ENCODE results near the gene SLCO2B1. TPM values are rescaled to one million over a fixed set of nuclear protein-coding genes. Genes with fewer than 3 reads are reported as not detected.

Gene SLCO2B1
- total RNA-seq, 1 experiment from 2014 or later, result not detected

DNA sequence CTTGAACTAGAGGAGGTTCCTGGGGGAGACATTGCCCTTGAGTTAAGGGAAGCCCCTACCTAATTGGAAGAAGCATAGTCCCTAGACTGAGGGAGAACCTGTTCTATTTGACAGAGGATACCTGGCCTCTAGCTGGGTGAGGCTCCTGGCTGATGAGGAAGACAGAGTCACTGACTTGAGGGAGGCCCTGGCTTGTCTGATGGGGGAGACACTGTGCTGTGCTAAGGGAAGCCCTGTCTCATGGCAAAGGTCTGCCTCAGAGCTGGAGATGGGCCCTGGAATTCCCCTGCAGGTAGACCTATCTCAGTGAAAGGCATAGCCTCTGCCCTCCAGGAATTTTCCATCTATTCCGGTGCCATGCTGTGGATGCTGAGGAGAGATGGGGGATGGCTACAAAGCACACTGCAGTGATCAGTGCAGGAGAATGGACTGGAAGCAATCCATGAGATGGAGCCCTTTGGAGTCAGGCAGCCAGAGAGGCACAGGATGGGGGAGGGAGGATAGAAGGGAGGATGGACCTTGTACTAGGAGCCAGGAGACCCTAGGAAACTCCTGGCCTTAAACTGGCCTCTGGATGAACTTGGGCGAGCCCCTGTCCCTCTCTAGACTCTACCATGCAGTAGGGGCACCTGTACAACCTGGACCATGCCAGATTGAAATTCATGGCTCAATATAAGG lies 39.9 kb downstream of the SLCO2B1 start:
- Histone ChIP-seq H3K9me3 (ENCODE audit: control insufficient read depth, low read depth, low read length) (no peaks in the 10 kb centered on the region), H3K79me2 (ENCODE audit: insufficient read depth, low read length) (no peaks in the 10 kb centered on the region), H3K23me2 (ENCODE audit: insufficient read length, low read depth, low read length, poor library complexity, severe bottlenecking) (no peaks in the 10 kb centered on the region), H3K4me2 (ENCODE audit: insufficient read depth, insufficient read length, low read length) (no peak overlapping the region), H2BK20ac (ENCODE audit: low read depth, low read length, poor library complexity, severe bottlenecking) (no peak overlapping the region), H4K91ac (ENCODE audit: insufficient read length, low read depth, low read length) (no peak overlapping the region), H3K27me3 (ENCODE audit: insufficient read depth, low read length) (no peaks in the 10 kb centered on the region), H4K20me1 (ENCODE audit: control insufficient read depth, insufficient read depth, insufficient read length) (no peaks in the 10 kb centered on the region), H2AFZ (ENCODE audit: low read length) (no peak overlapping the region), H4K5ac (ENCODE audit: insufficient read length, low read depth, low read length) (no peak overlapping the region), H3T11ph (ENCODE audit: low read length) (no peak overlapping the region), H3K56ac (ENCODE audit: insufficient read length, low read depth, low read length) (no peak overlapping the region), H3K9ac (ENCODE audit: extremely low read depth, insufficient read length, low read length) (no peak overlapping the region), H4K8ac (replicated peaks; ENCODE audit: insufficient read length, low read depth, low read length) (no peak overlapping the region), H3K4ac (ENCODE audit: low read depth, low read length) (no peak overlapping the region), H3K79me1 (ENCODE audit: insufficient read depth, low read depth, low read length, poor library complexity, severe bottlenecking) (no peaks in the 10 kb centered on the region), H3K27ac (ENCODE audit: insufficient read length, low read depth, low read length) (no peak overlapping the region), H2BK15ac (ENCODE audit: low read depth, low read length) (no peak overlapping the region), H3K23ac (ENCODE audit: insufficient read length, low read depth, low read length) (no peak overlapping the region), H3K18ac (ENCODE audit: insufficient read length, low read depth, low read length) (no peak overlapping the region), H2BK12ac (ENCODE audit: insufficient read length, low read depth, low read length) (no peak overlapping the region), H2BK120ac (ENCODE audit: low read depth, low read length, poor library complexity, severe bottlenecking) (no peak overlapping the region), H3K4me1 (ENCODE audit: insufficient read depth, low read length) (no peaks in the 10 kb centered on the region; the same call in 1 of the 2 replicates), H3K14ac (ENCODE audit: insufficient read depth, low read length) (no peak overlapping the region), H2AK5ac (ENCODE audit: insufficient read length, low read length) (no peak overlapping the region), H2BK5ac (ENCODE audit: insufficient read length, low read length) (no peak overlapping the region)
- peak overlapping the region in 1 of 3 experiments; percentile 53; a peak in 3 of 7 replicates for H3K27ac Mint-ChIP-seq
- H3K4me1 Mint-ChIP-seq, result peaks cover 10 to 22% of the 10 kb centered on the region in 2 experiments
- H3K36me3 Mint-ChIP-seq (ENCODE audit: insufficient read depth in 1 of 3, low read depth in 3 of 3), result no peaks in the 10 kb centered on the region
- WGBS (ENCODE audit: extremely low coverage, insufficient read length, low lambda C conversion rate), result no CpG with 5 or more reads among the region's 2 CpGs
- DNase-seq, result no peak
- H3K9me3 Mint-ChIP-seq, result no peaks in the 10 kb centered on the region
- TF ChIP-seq, protein P1, sequence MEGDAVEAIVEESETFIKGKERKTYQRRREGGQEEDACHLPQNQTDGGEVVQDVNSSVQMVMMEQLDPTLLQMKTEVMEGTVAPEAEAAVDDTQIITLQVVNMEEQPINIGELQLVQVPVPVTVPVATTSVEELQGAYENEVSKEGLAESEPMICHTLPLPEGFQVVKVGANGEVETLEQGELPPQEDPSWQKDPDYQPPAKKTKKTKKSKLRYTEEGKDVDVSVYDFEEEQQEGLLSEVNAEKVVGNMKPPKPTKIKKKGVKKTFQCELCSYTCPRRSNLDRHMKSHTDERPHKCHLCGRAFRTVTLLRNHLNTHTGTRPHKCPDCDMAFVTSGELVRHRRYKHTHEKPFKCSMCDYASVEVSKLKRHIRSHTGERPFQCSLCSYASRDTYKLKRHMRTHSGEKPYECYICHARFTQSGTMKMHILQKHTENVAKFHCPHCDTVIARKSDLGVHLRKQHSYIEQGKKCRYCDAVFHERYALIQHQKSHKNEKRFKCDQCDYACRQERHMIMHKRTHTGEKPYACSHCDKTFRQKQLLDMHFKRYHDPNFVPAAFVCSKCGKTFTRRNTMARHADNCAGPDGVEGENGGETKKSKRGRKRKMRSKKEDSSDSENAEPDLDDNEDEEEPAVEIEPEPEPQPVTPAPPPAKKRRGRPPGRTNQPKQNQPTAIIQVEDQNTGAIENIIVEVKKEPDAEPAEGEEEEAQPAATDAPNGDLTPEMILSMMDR (conservative IDR thresholded peaks at IDR 0.05), result no peak
- H3K27me3 Mint-ChIP-seq (ENCODE audit: low read depth), result no peaks in the 10 kb centered on the region
- H3K4me3 Mint-ChIP-seq, result no peak overlapping the region

Measured in H9 (cell line).